GM10266 (cell line): Measurements from ENCODE around the gene TAOK3.

Experiments
- DNase-seq: peaks from one replicate; pipeline ENCODE4 v3.0.0; 2012; ENCODE audit errors: extremely low spot score
- CTCF ChIP-seq: IDR thresholded peaks from 2 replicates; pipeline ENCODE4 v1.5.1; 2012; ENCODE audit warnings: mild to moderate bottlenecking, low read depth; ENCODE audit not compliant: control insufficient read depth, insufficient read depth; ENCODE audit errors: missing control alignments

TAOK3 gene

GRCh38 chr12:118125743-118126118 is 247.0 kb downstream of the TAOK3 start:
- DNase-seq, result no peak
- TF ChIP-seq CTCF, result no peak

DNA sequence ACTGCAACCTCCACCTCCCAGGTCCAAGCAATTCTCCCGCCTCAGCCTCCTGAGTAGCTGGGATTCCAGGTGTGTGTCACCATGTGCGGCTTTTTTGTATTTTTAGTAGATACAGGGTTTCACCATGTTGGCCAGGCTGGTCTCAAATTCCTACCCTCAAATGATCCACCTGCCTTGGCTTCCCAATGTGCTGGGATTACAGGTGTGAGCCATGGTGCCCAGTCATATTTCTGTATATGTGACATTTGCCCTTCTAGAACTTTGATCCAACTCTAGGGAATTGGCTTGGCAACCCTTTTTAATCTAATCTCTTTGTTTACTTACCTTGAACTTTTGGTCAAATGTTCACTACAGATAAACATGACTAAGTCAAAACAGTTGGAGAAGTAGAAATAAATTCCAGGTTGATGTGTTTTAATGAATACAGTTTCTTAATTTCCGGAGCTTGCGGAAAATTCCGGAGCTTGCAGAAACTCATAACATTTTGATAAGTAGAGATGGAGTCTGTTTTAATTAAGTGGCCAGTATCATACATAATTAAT is 248.3 kb downstream of the TAOK3 start:
- TF ChIP-seq CTCF, result no peak
- DNase-seq, result no peak

DNA sequence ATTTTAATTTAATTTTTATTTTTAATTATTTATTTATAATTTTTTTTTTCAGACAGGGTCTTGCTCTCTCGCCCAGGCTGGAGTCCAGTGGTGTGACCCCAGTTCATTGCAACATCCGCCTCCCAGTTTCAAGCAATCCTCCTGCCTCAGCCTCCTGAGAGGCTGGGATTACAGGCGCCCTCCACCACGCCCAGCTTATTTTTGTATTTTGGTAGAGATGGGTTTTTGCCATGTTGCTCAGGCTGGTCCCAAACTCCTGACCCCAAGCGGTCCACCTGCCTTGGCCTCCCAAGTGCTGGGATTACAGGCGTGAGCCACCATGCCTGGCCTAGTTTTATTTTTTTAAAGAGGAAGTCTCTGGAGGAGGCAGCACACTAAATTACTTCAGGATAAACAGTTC is 250.4 kb downstream of the TAOK3 start:
- DNase-seq, result no peak
- no peak for TF ChIP-seq CTCF

DNA sequence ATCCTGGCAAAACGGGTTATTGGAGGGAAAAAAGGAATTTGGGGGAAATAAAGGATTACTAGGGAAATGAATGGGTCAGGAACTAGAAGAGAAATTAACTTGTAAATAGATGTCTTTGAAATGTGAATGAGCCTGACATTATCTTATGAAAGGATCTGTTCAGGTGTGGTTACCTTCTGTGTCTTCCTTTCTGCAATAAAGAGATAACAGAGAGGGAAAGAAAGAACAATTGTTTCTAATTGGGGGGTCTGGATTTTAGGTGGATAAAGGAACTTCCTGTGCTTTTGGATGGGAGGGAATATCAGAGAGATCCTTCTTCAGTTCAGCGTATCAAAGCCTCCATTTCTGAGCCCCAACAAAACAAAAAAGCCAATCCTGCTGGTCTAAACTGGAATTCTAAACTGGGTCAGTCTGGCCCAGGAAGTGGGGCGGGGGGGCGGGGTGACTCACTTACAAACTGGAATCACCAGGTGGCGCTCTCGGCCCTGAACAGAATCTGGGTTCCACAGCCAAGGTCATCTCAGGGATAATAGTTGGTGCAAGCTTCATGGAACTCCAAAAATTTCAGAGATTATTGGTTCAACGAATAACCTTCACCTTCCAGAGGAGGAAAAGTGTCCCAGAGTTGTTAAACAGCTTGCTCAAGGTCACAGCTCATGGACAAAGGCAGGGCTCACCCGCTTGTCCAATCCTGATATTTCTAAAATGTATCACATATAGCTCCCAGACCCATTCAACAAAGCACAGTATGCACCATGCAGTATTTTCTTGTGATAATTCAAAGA is 251.9 kb downstream of the TAOK3 start:
- TF ChIP-seq CTCF, result peak; percentile 55
- DNase-seq, result peak; percentile 81

DNA sequence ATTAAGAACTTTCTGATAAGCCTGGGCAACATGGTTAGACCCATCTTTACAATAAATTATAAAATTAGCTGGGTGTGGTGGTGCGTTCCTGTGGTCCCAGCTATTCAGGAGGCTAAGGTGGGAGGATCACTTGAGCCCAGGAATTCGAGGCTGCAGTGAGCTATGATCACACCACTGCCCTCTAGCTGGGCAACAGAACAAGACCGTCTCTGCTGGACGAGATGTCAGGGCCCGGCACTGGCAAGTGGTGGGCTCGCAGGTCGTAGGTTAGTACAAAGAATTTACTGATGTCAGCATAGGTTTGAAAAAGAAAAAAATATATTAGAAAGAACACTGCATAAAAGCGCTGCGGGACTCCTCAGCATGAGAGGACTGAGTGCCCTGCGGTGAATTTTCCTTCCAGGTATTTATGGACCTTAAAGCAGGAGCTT is 253.2 kb downstream of the TAOK3 start:
- no peak for DNase-seq

DNA sequence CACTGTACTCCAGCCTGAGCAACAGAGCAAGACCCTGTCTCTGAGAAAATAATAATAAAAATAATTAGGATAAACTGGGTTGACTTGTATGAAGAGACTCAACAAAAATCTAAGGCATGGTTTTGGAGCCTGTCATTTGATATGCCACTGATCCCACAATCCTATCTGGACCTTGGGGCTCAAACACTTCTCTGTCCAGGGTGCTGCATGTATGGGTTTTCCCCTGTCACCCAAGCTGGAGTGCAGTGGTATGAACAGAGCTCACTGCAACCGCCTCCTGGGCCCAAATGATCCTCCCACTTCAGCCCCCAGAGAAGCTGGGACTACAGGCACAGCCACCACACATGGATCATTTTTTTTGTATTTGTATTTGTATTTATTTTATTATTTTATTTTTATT is 263.6 kb downstream of the TAOK3 start:
- no peak for DNase-seq

More for the DNA sequence above, 253.2 kb downstream of the TAOK3 start:
- peak; percentile 19 for TF ChIP-seq CTCF

More for the DNA sequence above, 263.6 kb downstream of the TAOK3 start:
- no peak for TF ChIP-seq CTCF
